Mesodermal cell (in vitro differentiated cells): ENCODE data around the gene PRDM4.
"Not testable (repeated sequence)": the region's sequence is repeated elsewhere in the genome, so short reads cannot be mapped to it uniquely, and the experiment has no call there.

Source experiments
- H3K27ac ChIP-seq: 2 replicates; pipeline ENCODE4 v1.7.0; 2013; ENCODE audit warnings: mild to moderate bottlenecking, low read depth, low read length, moderate library complexity; ENCODE audit not compliant: severe bottlenecking
- H3K36me3 ChIP-seq: 2 replicates; pipeline ENCODE4 v1.7.1; 2013; ENCODE audit warnings: mild to moderate bottlenecking, low read length, moderate library complexity; ENCODE audit not compliant: control insufficient read depth, insufficient read depth
- H3K4me1 ChIP-seq: one replicate; pipeline ENCODE4 v1.7.1; 2013; ENCODE audit warnings: mild to moderate bottlenecking, low read length; ENCODE audit not compliant: insufficient read depth, control insufficient read depth, poor library complexity, severe bottlenecking
- H3K4me3 ChIP-seq: 2 replicates; pipeline ENCODE4 v1.7.0; 2013; ENCODE audit warnings: low read length, control low read depth, mild to moderate bottlenecking; ENCODE audit not compliant: insufficient read depth, poor library complexity, severe bottlenecking; ENCODE audit errors: extremely low read depth
- H3K9me3 ChIP-seq: 2 replicates; pipeline ENCODE4 v1.7.1; 2013; ENCODE audit warnings: mild to moderate bottlenecking, low read length, moderate library complexity; ENCODE audit not compliant: control insufficient read depth
- WGBS, 2 experiments: methylation state at CpG; one replicate each; pipeline ENCODE4 v1.1.5; 2013; ENCODE audit warnings: missing lambda C conversion rate in 2 of 2; ENCODE audit not compliant: insufficient coverage in 2 of 2; 5-methylcytosine and 5-hydroxymethylcytosine counted together

PRDM4 gene

DNA sequence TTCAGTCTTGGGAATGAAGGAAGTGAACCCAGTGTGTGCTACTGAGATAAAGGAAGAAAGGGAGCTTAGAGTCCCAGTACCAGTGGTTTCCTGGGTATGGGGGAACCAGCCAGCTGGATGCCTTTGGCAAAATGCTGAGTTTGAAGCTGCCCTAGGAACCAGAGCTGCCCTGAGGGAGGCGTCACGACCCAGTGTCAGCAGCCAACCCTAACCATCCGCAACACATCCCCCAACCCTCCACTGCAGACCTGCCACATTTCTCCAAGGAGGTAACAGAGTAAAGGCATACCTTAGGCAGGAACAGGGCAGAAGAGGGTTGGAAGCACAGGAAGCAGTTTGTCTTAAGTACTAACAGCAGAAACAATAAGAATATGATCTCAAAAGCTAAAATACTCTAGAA lies 28.6 kb downstream of the PRDM4 start:
- no peak overlapping the region for H3K27ac ChIP-seq
- H3K4me1 ChIP-seq: peaks cover 12% of the 10 kb centered on the region
- 83% methylated on average over 2 of the region's 3 CpGs; no CpG with 5 or more reads in 1 of the 2 experiments for whole genome bisulfite sequencing, 2 experiments
- no peak overlapping the region for H3K4me3 ChIP-seq
- H3K9me3 ChIP-seq: no peaks in the 10 kb centered on the region
- peaks cover 50% of the 10 kb centered on the region for H3K36me3 ChIP-seq

GRCh38 chr12:107731366-107731765 lies 29.6 kb downstream of the PRDM4 start:
- WGBS, 2 experiments: 93 to 100% methylated on average over 2 to 3 of the region's 4 CpGs

DNA sequence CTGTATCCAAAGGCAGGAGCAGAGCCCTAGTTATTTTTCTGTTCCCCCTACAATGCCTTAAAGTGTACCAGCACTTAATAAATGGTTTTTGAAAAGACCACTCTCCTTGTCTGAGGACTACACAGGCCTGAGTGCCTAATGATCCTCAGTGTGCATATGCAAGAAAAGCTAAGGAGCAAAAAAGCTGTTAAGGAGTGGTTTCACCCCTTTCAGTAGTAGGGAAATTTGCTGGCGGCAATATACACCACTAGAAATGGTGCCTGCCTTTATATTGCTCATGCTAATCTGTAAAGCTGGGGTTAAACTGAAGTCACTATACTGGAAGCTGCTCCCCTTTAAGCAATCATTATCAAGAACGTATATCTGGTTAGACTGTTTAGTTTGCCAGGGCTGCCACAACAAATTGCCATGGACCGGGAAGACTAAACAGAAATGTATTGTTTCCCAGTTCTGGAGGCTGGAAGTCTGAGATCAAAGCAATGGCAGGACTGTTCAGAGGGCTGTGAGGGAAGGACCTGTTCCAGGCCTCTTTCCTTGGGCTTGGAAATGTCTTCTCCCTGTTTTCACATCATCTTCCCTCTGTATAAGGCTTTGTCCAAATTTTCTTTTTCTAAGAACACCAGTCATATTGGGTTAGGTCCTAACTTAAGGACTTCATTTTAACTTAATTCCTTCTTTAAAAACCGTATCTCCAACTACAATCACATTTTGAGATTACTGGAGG lies 30.2 kb downstream of the PRDM4 start:
- Histone ChIP-seq H3K27ac (no peak overlapping the region), H3K36me3 (peaks cover 34% of the 10 kb centered on the region), H3K4me3 (no peak overlapping the region), H3K4me1 (peaks cover 12% of the 10 kb centered on the region), H3K9me3 (no peaks in the 10 kb centered on the region)
- WGBS, 2 experiments: 100% methylated on average over 1 to 2 of the region's 4 CpGs

More at GRCh38 chr12:107731366-107731765, 29.6 kb downstream of the PRDM4 start:
- no peak overlapping the region for H3K4me3 ChIP-seq
- H3K27ac ChIP-seq: no peak overlapping the region
- peaks cover 40% of the 10 kb centered on the region for H3K36me3 ChIP-seq
- no peaks in the 10 kb centered on the region for H3K9me3 ChIP-seq
- peaks cover 12% of the 10 kb centered on the region for H3K4me1 ChIP-seq

- H3K36me3 ChIP-seq, H3K27ac ChIP-seq, H3K4me3 ChIP-seq, H3K9me3 ChIP-seq: not testable (repeated sequence)
- no CpG with 5 or more reads among the region's 1 CpG for WGBS, 2 experiments
- peaks cover 12% of the 10 kb centered on the region for H3K4me1 ChIP-seq
Measured at GRCh38 chr12:107727742-107728141, 33.2 kb downstream of the PRDM4 start.

GRCh38 chr12:107727327-107727726 lies 33.6 kb downstream of the PRDM4 start:
- WGBS, 2 experiments: no CpG with 5 or more reads among the region's 1 CpG
- H3K4me1 ChIP-seq, H3K36me3 ChIP-seq, H3K4me3 ChIP-seq, H3K27ac ChIP-seq, H3K9me3 ChIP-seq: not testable (repeated sequence)

- Histone ChIP-seq H3K27ac (no peak overlapping the region), H3K36me3 (peaks cover 23% of the 10 kb centered on the region), H3K4me3 (no peak overlapping the region), H3K9me3 (no peaks in the 10 kb centered on the region), H3K4me1 (no peaks in the 10 kb centered on the region)
- WGBS, 2 experiments: 100% methylated on average over 1 of the region's 1 CpG; no CpG with 5 or more reads in 1 of the 2 experiments
Measured at GRCh38 chr12:107718606-107719005, 42.3 kb downstream of the PRDM4 start.

DNA sequence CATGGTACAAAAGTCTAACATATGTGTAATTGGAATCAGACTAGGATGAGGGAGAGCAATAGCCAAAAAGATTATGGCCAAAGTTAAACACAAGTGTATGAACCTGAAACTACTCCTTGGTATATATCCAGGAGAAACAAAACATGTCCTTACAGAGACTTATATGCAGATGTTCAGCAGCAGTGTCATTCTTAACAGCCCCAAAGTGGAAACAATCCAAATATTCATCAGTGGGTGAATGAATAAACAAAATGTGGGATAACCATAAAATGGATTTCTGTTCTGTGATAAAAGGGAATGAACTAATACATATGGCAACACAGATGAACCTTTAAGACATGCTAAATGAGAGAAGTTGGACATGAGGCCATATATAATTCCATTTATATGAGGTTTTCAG lies 45.2 kb downstream of the PRDM4 start:
- H3K4me3 ChIP-seq: no peak overlapping the region
- H3K27ac ChIP-seq: no peak overlapping the region
- no peaks in the 10 kb centered on the region for H3K9me3 ChIP-seq
- H3K4me1 ChIP-seq: no peaks in the 10 kb centered on the region
- H3K36me3 ChIP-seq: peaks cover 51% of the 10 kb centered on the region

DNA sequence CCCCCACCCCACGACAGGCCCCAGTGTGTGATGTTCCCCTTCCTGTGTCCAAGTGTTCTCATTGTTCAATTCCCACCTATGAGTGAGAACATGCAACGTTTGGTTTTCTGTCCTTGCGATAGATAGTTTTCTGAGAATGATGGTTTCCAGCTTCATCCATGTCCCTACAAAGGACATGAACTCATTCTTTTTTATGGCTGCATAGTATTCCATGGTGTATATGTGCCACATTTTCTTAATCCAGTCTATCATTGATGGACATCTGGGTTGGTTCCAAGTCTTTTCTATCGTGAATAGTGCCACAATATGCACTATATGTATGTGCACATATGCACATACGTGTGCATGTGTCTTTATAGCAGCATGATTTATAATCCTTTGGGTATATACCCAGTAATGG lies 55.4 kb downstream of the PRDM4 start:
- peaks cover 80% of the 10 kb centered on the region for H3K36me3 ChIP-seq
- H3K4me3 ChIP-seq, H3K27ac ChIP-seq, H3K4me1 ChIP-seq, H3K9me3 ChIP-seq: not testable (repeated sequence)
- no CpG with 5 or more reads among the region's 5 CpGs for WGBS, 2 experiments

DNA sequence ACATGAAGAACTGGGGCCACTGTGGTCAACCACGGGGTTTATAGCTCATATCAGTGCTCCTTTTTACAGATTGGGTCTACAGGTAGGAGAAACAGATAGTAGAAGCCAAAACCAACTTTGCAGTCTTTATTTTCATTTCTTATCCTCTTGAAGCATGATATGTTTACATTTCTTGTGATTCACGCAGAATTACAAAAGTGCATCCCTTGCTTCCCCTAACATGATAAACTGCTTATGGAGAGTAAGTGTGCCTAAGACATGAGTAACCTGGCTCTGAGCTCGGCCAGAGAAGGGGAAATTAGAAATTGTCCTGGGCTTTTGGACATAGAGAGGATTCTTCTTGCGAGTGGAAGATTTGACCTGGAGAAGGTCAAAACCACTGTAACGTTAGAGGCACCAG lies 56.9 kb downstream of the PRDM4 start:
- Histone ChIP-seq H3K27ac (no peak overlapping the region), H3K9me3 (peaks cover 10% of the 10 kb centered on the region), H3K4me1 (peaks cover 5% of the 10 kb centered on the region), H3K4me3 (no peak overlapping the region), H3K36me3 (peaks cover 81% of the 10 kb centered on the region)
- WGBS, 2 experiments: 84 to 100% methylated on average over 2 to 3 of the region's 5 CpGs

GRCh38 chr12:107702106-107702505 lies 58.8 kb downstream of the PRDM4 start:
- H3K27ac ChIP-seq: no peak overlapping the region
- WGBS, 2 experiments: 89 to 93% methylated on average over 4 of the region's 4 CpGs
- H3K4me3 ChIP-seq: no peak overlapping the region
- no peaks in the 10 kb centered on the region for H3K4me1 ChIP-seq
- H3K36me3 ChIP-seq: peaks cover 85% of the 10 kb centered on the region
- H3K9me3 ChIP-seq: peaks cover 10% of the 10 kb centered on the region

DNA sequence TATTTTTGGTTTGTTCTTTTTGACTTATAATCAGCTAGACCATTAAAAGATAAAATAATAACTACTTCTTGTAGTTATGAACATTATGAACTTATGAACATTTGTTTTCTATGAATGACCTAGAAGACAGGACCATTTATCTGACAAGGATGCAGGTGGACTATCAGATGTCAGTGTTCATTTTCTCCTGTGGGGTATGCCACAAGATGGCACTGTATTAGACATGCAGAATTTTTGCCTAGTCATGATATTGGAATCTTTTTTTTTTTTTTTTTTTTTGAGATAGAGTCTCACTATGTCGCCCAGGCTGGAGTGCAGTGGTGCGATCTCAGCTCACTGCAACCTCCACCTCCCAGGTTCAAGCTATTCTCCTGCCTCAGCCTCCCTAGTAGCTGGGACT lies 65.2 kb downstream of the PRDM4 start:
- H3K9me3 ChIP-seq: not testable (repeated sequence)
- WGBS, 2 experiments: 100% methylated on average over 1 of the region's 2 CpGs; no CpG with 5 or more reads in 1 of the 2 experiments

More for the DNA sequence above, 65.2 kb downstream of the PRDM4 start:
- H3K4me1 ChIP-seq, H3K27ac ChIP-seq, H3K4me3 ChIP-seq: not testable (repeated sequence)
- H3K36me3 ChIP-seq: peaks cover 93% of the 10 kb centered on the region
